ENCODE results near the gene HTRA3.

HTRA3 gene

GRCh38 chr4:8250227-8250626, 19.3 kb upstream of the HTRA3 start:
- DNase-seq = no peak

GRCh38 chr4:8250637-8251036, 18.9 kb upstream of the HTRA3 start:
- DNase-seq = no peak

- DNase-seq = no peak
These were observed 18.3 kb upstream of the HTRA3 start for GRCh38 chr4:8251110-8251883.

- DNase-seq = no peak
These were observed 17.0 kb upstream of the HTRA3 start for GRCh38 chr4:8252301-8253173.

GRCh38 chr4:8254076-8254475, 15.5 kb upstream of the HTRA3 start:
- DNase-seq = no peak

- no peak for DNase-seq
These were observed 13.7 kb upstream of the HTRA3 start for GRCh38 chr4:8255698-8256441.

- DNase-seq = no peak
These were observed 11.7 kb upstream of the HTRA3 start for GRCh38 chr4:8257854-8258253.

GRCh38 chr4:8258552-8259212, 10.9 kb upstream of the HTRA3 start:
- DNase-seq = no peak

GRCh38 chr4:8259743-8260430, 9.7 kb upstream of the HTRA3 start:
- DNase-seq = no peak

- no peak for DNase-seq
These were observed 8.9 kb upstream of the HTRA3 start for GRCh38 chr4:8260656-8261111.

GRCh38 chr4:8261851-8262535, 7.6 kb upstream of the HTRA3 start:
- DNase-seq = no peak

- no peak for DNase-seq
These were observed 6.8 kb upstream of the HTRA3 start for GRCh38 chr4:8262637-8263322.

GRCh38 chr4:8263397-8263796, 6.2 kb upstream of the HTRA3 start:
- DNase-seq = no peak

- no peak for DNase-seq
These were observed 5.4 kb upstream of the HTRA3 start for GRCh38 chr4:8264106-8264505.

GRCh38 chr4:8265171-8265929, 4.2 kb upstream of the HTRA3 start:
- no peak for DNase-seq

GRCh38 chr4:8266088-8266487, 3.5 kb upstream of the HTRA3 start:
- DNase-seq = no peak

- DNase-seq = no peak
These were observed 3.0 kb upstream of the HTRA3 start for GRCh38 chr4:8266508-8266907.

GRCh38 chr4:8267077-8267476, 2.5 kb upstream of the HTRA3 start:
- DNase-seq = no peak

GRCh38 chr4:8268211-8268610, 1.3 kb upstream of the HTRA3 start:
- no peak for DNase-seq

GRCh38 chr4:8268901-8269534, 536 bp upstream of the HTRA3 start:
- DNase-seq = no peak

Data from DMS79 treated with DMSO at 0.1 percent for 48 hours (cell line).